ENCODE measurements around the gene PRR20G. TPM values are rescaled to one million over a fixed set of nuclear protein-coding genes. Genes with fewer than 3 reads are reported as not detected.

The PRR20G gene
- total and polyA plus RNA-seq, 2 of the 4 experiments (the other 2 are of a cell fraction) = not detected

GRCh38 chr3:127263037-127263436 lies 24.8 kb downstream of the PRR20G start:
- 62% methylated on average over 2 of the region's 4 CpGs; no CpG with 5 or more reads in 1 of the 2 experiments for WGBS, 2 experiments (ENCODE audit: extremely low coverage in 2 of 2, insufficient read length in 1 of 2)
- no peaks in the 10 kb centered on the region for H4K20me1 ChIP-seq (ENCODE audit: insufficient read depth, low read length)
- in situ Hi-C loops (cut with MboI; ENCODE audit: low sequenced_read_pairs) = no loop called here

More at GRCh38 chr3:127263037-127263436, 24.8 kb downstream of the PRR20G start:
- dilution Hi-C loops (cut with HindIII; ENCODE audit: low sequenced_read_pairs, unreplicated experiment) (no loop called here), intact Hi-C loops (cut with micrococcal nuclease) (no loop called here)
- no peak overlapping the region for H3K18ac ChIP-seq (ENCODE audit: low read depth, low read length)
- no peaks in the 10 kb centered on the region for H3K36me3 ChIP-seq (ENCODE audit: control insufficient read depth, insufficient read depth, low read length)
- H3K9me3 ChIP-seq (ENCODE audit: control insufficient read depth, insufficient read depth, low read length) = no peaks in the 10 kb centered on the region
- no TSS peak for BruUV-seq (replicated peaks)
- no peaks in the 10 kb centered on the region for H3K9me1 ChIP-seq (ENCODE audit: insufficient read depth, low read length)
- no peak overlapping the region for H3K4me3 ChIP-seq (ENCODE audit: insufficient read depth, low read depth, low read length)
- H2AK5ac ChIP-seq (ENCODE audit: low read depth, low read length) = no peak overlapping the region
- H3K14ac ChIP-seq (replicated peaks; ENCODE audit: low read depth, low read length) = no peak overlapping the region
- H3K4me1 ChIP-seq (ENCODE audit: control insufficient read depth, insufficient read depth, low read length) = no peaks in the 10 kb centered on the region
- CTCF ChIA-PET = no interaction called here
- no peak overlapping the region for H3K56ac ChIP-seq (ENCODE audit: extremely low read depth, insufficient read depth, low read length)
- H2AK9ac ChIP-seq (replicated peaks; ENCODE audit: low read depth, low read length, poor library complexity) = no peak overlapping the region
- no peak overlapping the region for H4K8ac ChIP-seq (ENCODE audit: low read depth in 2 of 2, low read length in 2 of 2)
- no peak overlapping the region for H4K91ac ChIP-seq (ENCODE audit: insufficient read depth, low read depth, low read length)
- TF ChIP-seq MAZ (IDR thresholded peaks at IDR 0.05; ENCODE audit: borderline replicate concordance, low read depth, low read length) (no peak), BHLHE40 (IDR thresholded peaks at IDR 0.05; ENCODE audit: low read depth, low read length) (no peak), RCOR1 (IDR thresholded peaks at IDR 0.05; ENCODE audit: insufficient replicate concordance, low read length) (no peak), MXI1 (IDR thresholded peaks at IDR 0.05; ENCODE audit: borderline replicate concordance, low read depth, low read length) (no peak)
- ATAC-seq (ENCODE audit: low read depth) (no peak), DNase-seq (no peak)
- H2BK120ac ChIP-seq (ENCODE audit: low read depth, low read length) = no peak overlapping the region
- H2BK5ac ChIP-seq (ENCODE audit: low read depth, low read length, poor library complexity, severe bottlenecking) = no peak overlapping the region
- H4K5ac ChIP-seq (ENCODE audit: low read depth, low read length) = no peak overlapping the region
- H3K4ac ChIP-seq (ENCODE audit: low read depth, low read length) = no peak overlapping the region
- no peak overlapping the region for H2AFZ ChIP-seq (replicated peaks; ENCODE audit: low read length, poor library complexity)
- H3K9ac ChIP-seq (ENCODE audit: low read depth, low read length) = no peak overlapping the region
- POLR2A ChIA-PET (ENCODE audit: unreplicated experiment) = no interaction called here
- no peak overlapping the region for H2BK20ac ChIP-seq (ENCODE audit: low read depth, low read length)
- H3K23ac ChIP-seq (ENCODE audit: low read depth, low read length) = no peak overlapping the region
- no peaks in the 10 kb centered on the region for H3K79me1 ChIP-seq (ENCODE audit: low read depth in 1 of 2, low read length in 2 of 2)
- peaks cover 11% of the 10 kb centered on the region for H3K27me3 ChIP-seq (ENCODE audit: control insufficient read depth, insufficient read depth, low read length)
- H2BK15ac ChIP-seq (ENCODE audit: low read depth, low read length) = no peak overlapping the region
- no peak overlapping the region for H3K4me2 ChIP-seq (ENCODE audit: low read depth, low read length)
- no peak overlapping the region for H3K27ac ChIP-seq (ENCODE audit: insufficient read depth, low read length)

Measured in IMR-90 (cell line).